DND-41 (cell line): Measurements from ENCODE around the gene RNASE1.

Experiments
- EZH2 ChIP-seq: IDR thresholded peaks from 3 replicates; pipeline ENCODE4 v1.6.1; 2012; ENCODE audit warnings: borderline replicate concordance, low read depth, mild to moderate bottlenecking, moderate library complexity, low read length, inconsistent platforms; ENCODE audit not compliant: severe bottlenecking
- TF ChIP-seq, protein P1 (sequence below): IDR thresholded peaks from 2 replicates; pipeline ENCODE4 v1.5.1; 2012; ENCODE audit warnings: borderline replicate concordance, low read length, moderate library complexity, mild to moderate bottlenecking; ENCODE audit not compliant: poor library complexity, severe bottlenecking; ENCODE audit errors: extremely low read depth

DNA sequence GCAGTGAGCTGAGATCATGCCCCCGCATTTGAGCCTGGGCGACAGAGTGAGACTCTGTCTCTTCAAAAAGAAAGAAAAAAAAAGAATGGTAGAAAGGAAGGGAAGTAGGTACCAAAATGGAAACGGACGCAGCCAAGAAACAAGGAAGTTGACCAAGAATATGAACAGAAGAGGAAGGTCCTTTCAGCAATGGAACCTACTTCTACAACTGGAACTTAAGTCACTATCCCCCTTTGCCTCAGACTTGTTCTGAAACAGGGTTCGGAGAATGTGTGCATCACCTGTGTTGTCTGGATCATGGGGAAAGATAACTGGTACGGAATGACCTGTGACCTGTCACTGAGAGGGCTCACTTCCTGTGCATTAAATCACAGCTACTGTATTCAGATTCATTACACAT lies 43.9 kb upstream of the RNASE1 start:
- TF ChIP-seq, protein P1, sequence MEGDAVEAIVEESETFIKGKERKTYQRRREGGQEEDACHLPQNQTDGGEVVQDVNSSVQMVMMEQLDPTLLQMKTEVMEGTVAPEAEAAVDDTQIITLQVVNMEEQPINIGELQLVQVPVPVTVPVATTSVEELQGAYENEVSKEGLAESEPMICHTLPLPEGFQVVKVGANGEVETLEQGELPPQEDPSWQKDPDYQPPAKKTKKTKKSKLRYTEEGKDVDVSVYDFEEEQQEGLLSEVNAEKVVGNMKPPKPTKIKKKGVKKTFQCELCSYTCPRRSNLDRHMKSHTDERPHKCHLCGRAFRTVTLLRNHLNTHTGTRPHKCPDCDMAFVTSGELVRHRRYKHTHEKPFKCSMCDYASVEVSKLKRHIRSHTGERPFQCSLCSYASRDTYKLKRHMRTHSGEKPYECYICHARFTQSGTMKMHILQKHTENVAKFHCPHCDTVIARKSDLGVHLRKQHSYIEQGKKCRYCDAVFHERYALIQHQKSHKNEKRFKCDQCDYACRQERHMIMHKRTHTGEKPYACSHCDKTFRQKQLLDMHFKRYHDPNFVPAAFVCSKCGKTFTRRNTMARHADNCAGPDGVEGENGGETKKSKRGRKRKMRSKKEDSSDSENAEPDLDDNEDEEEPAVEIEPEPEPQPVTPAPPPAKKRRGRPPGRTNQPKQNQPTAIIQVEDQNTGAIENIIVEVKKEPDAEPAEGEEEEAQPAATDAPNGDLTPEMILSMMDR: no peak
- no peak for TF ChIP-seq EZH2
